GM12878 (cell line): ENCODE measurements around the gene RANBP9. TPM values are rescaled to one million over a fixed set of nuclear protein-coding genes. Genes with fewer than 3 reads are reported as not detected.

Experiments used
- ATAC-seq: fragments of 200-7000 bp; cut with Tn5 transposase; 3 replicates; pipeline ENCODE4 v1.9.1; 2020; ENCODE audit warnings: mild to moderate bottlenecking, moderate library complexity
- BruUV-seq: library from RNA; stranded (reverse); fragments of 400-500 nt; replicated peaks from 2 replicates; lab custom pipeline; 2021; lab: Mats Ljungman, UMichigan
- CTCF ChIA-PET: fragments of 300-600 bp; sonication (Branson Sonifier 250); formaldehyde crosslinking; extraction: SDS; loops from one replicate; lab custom pipeline; 2021; ENCODE audit warnings: inconsistent platforms; lab: Yijun Ruan, JAX
- POLR2A ChIA-PET: fragments of 350-600 bp; formaldehyde crosslinking; extraction: SDS; loops from one replicate; lab custom pipeline; 2021; ENCODE audit warnings: inconsistent platforms; lab: Charles Lee
- RAD21 ChIA-PET: fragments of 300-600 bp; sonication (Branson Sonifier 250); formaldehyde crosslinking; loops from one replicate; lab custom pipeline; 2023; ENCODE audit warnings: antibody characterized with exemption; ENCODE audit not compliant: unreplicated experiment; lab: Charles Lee
- SMC1A ChIA-PET: fragments of 300-600 bp; sonication (Branson Sonifier 250); formaldehyde crosslinking; loops from one replicate; lab custom pipeline; 2023; ENCODE audit not compliant: unreplicated experiment, uncharacterized antibody; lab: Charles Lee
- DNase-seq: peaks from one replicate; pipeline ENCODE4 v3.0.0-alpha.2; 2011; ENCODE audit warnings: low read depth, low spot score
- FAIRE-seq: peaks from 3 replicates; lab custom pipeline; 2011; peaks lifted over from hg19 to GRCh38; lab: Jason Lieb, UNC
- H2AFZ ChIP-seq: 2 replicates; pipeline ENCODE4 v1.6.0; 2011; ENCODE audit warnings: low read depth, low read length, control low read depth; ENCODE audit not compliant: control insufficient read depth
- H3K27ac ChIP-seq: 2 replicates; pipeline ENCODE4 v1.5.1; 2011; ENCODE audit warnings: control low read depth; ENCODE audit not compliant: control insufficient read depth, insufficient read depth
- H3K27me3 ChIP-seq, 2 experiments: replicated peaks in 1 of 2; 2 replicates each; pipeline versions ENCODE4 v1.6.0 to v1.6.1; 2011; ENCODE audit warnings: low read length in 1 of 2; ENCODE audit not compliant: control insufficient read depth in 2 of 2, insufficient read depth in 2 of 2
- H3K36me3 ChIP-seq, 2 experiments: 2 replicates each; pipeline ENCODE4 v1.5.1; 2011; ENCODE audit warnings: low read length in 1 of 2; ENCODE audit not compliant: control insufficient read depth in 2 of 2, insufficient read depth in 2 of 2
- H3K4me1 ChIP-seq: 2 replicates; pipeline ENCODE4 v1.6.1; 2011; ENCODE audit warnings: mild to moderate bottlenecking, low read length, moderate library complexity, mixed read lengths; ENCODE audit not compliant: control insufficient read depth, insufficient read depth
- H3K4me2 ChIP-seq: 2 replicates; pipeline ENCODE4 v1.6.0; 2011; ENCODE audit warnings: control low read depth; ENCODE audit not compliant: control insufficient read depth, insufficient read depth
- H3K4me3 ChIP-seq: fragments of 200-600 bp; sonication (generic); 2 replicates; pipeline ENCODE4 v1.5.1; 2016
- H3K79me2 ChIP-seq: 2 replicates; pipeline ENCODE4 v1.6.0; 2011; ENCODE audit warnings: low read length; ENCODE audit not compliant: control insufficient read depth, insufficient read depth
- H3K9ac ChIP-seq: 2 replicates; pipeline ENCODE4 v1.8.0; 2011; ENCODE audit warnings: low read length, control low read depth, mixed read lengths; ENCODE audit not compliant: control insufficient read depth, insufficient read depth
- H3K9me3 ChIP-seq: replicated peaks from 3 replicates; pipeline ENCODE4 v1.5.1; 2011; ENCODE audit warnings: mild to moderate bottlenecking, low read length; ENCODE audit not compliant: control insufficient read depth, insufficient read depth
- H4K20me1 ChIP-seq: 2 replicates; pipeline ENCODE4 v1.6.0; 2011; ENCODE audit not compliant: control insufficient read depth, insufficient read depth
- ASH2L ChIP-seq: fragments of 300-600, 200-600 bp; sonication (generic); IDR thresholded peaks from 2 replicates; pipeline ENCODE4 v1.6.1; 2017; ENCODE audit warnings: low read depth, mild to moderate bottlenecking, borderline replicate concordance
- CREB1 ChIP-seq: IDR thresholded peaks from 2 replicates; pipeline ENCODE4 v1.6.1; 2012; ENCODE audit warnings: low read depth, mild to moderate bottlenecking, inconsistent platforms
- EP300 ChIP-seq, 2 experiments: fragments of 150-350 bp in 1 of 2; IDR thresholded peaks; 2 replicates each; pipeline ENCODE4 v1.6.1; 2011 to 2012; ENCODE audit warnings: low read depth in 2 of 2, low read length in 2 of 2, borderline replicate concordance in 1 of 2, improper control_type of control experiment in 1 of 2, inconsistent platforms in 1 of 2; ENCODE audit not compliant: control insufficient read depth in 1 of 2
- EZH2 ChIP-seq: IDR thresholded peaks from 2 replicates; pipeline ENCODE4 v1.6.1; 2012; ENCODE audit warnings: low read depth, mild to moderate bottlenecking, control low read depth, inconsistent platforms, low read length, borderline replicate concordance; ENCODE audit not compliant: control insufficient read depth
- FOS ChIP-seq: IDR thresholded peaks from 3 replicates; pipeline ENCODE4 v1.6.1; 2011; ENCODE audit warnings: borderline replicate concordance; ENCODE audit not compliant: insufficient read length; ENCODE audit errors: extremely low read depth
- WGBS: methylation state at CpG from one replicate; pipeline ENCODE4 v1.1.6; 2016; ENCODE audit warnings: low lambda C conversion rate; ENCODE audit not compliant: insufficient replicate concordance, insufficient coverage; ENCODE audit errors: missing lambda C conversion rate; 5-methylcytosine and 5-hydroxymethylcytosine counted together
- in situ Hi-C: fragments of 300-500 bp; cut with MboI; formaldehyde crosslinking; loops from 9 replicates; pipeline ENCODE4 v1.14.3; 2018; ENCODE audit warnings: mixed read lengths
- intact Hi-C: fragments of 100-400 bp; cut with micrococcal nuclease; formaldehyde crosslinking; loops from one replicate; pipeline ENCODE4 v1.14.2; 2022; ENCODE audit not compliant: unreplicated experiment
- polyA plus RNA-seq, 11 experiments: library from polyadenylated mRNA; depleted of rRNA in 4 of 11; unstranded in 6 of 11; stranded (reverse) in 5 of 11; fragments of >200 nt; fragmentation: Nextera tagmentation in 4 of 11; fragmentation: Illumina TruSeq in 1 of 11; extraction: Ambion mirVana in 4 of 11; extraction: Trizol in 1 of 11; gene quantifications; 1 replicate in 1 of 11; 2 replicates in 10 of 11; pipeline versions ENCODE4 v1.2.1 to v1.2.3, GENCODE V29; 2011 to 2016; ENCODE audit warnings: inconsistent platforms in 2 of 11, missing spikeins in 2 of 11, low read depth in 1 of 11
- total RNA-seq, 4 experiments: library from RNA; depleted of rRNA in 3 of 4; stranded (reverse); fragments of >200 nt in 3 of 4; fragmentation: Illumina TruSeq in 1 of 4; extraction: Trizol in 1 of 4; gene quantifications; 2 replicates each; pipeline versions ENCODE4 v1.2.1 to v1.2.3, GENCODE V29; 2013 to 2021
- TF ChIP-seq, protein P1 (sequence below): IDR thresholded peaks from 2 replicates; pipeline ENCODE4 v1.6.1; 2012; ENCODE audit warnings: low read length, inconsistent platforms
- TF ChIP-seq, protein P2 (sequence below): fragments of 150-350 bp; IDR thresholded peaks from 2 replicates; pipeline ENCODE4 v1.6.1; 2016; ENCODE audit warnings: low read depth, low read length
- TF ChIP-seq, protein P3 (sequence below): IDR thresholded peaks from 2 replicates; pipeline ENCODE4 v1.6.1; 2012; ENCODE audit warnings: improper control_type of control experiment, low read depth, low read length; ENCODE audit not compliant: insufficient replicate concordance
- TF ChIP-seq, protein P4 (sequence below): fragments of 150-350 bp; IDR thresholded peaks from 2 replicates; pipeline ENCODE4 v1.6.1; 2014; ENCODE audit warnings: mild to moderate bottlenecking, low read depth, low read length

Gene RANBP9
- total and polyA plus RNA-seq, 10 of the 15 experiments (the other 5 are each of a cell fraction or from before 2014, with no cell fraction given) = 3.7 to 43.1 (median 16.2) TPM

GRCh38 chr6:13678255-13678983, 33.2 kb downstream of the RANBP9 start:
- H3K27ac ChIP-seq = no peak overlapping the region
- ChIA-PET POLR2A (interaction anchor here (1.0 to 1.3 kb wide), 2 partner anchors 17 to 20 kb away, joined by 3 to 4 read pairs; no protein-coding TSS in a partner anchor), CTCF (interaction anchor here (1.2 kb wide), 1 partner anchor 18 kb away, joined by 3 read pairs; no protein-coding TSS in a partner anchor), RAD21 (no interaction called here), SMC1A (interaction anchor here (0.8 to 3.7 kb wide), 5 partner anchors 9 to 26 kb away, joined by 3 to 32 read pairs (median 6); no protein-coding TSS in a partner anchor)
- 97% methylated on average over 4 of the region's 4 CpGs for WGBS
- H3K9ac ChIP-seq = no peak overlapping the region
- ATAC-seq (no peak), FAIRE-seq (no peak), DNase-seq (no peak)
- H3K4me3 ChIP-seq = no peak overlapping the region
- in situ Hi-C loops (no loop called here), intact Hi-C loops (no loop called here)
- H3K36me3 ChIP-seq = peaks cover 0 to 1% of the 10 kb centered on the region in 2 experiments; a peak in 2 of 4 replicates
- BruUV-seq = no TSS peak
- peaks cover 58% of the 10 kb centered on the region for H3K79me2 ChIP-seq
- peaks cover 12% of the 10 kb centered on the region for H3K4me1 ChIP-seq
- H4K20me1 ChIP-seq = no peaks in the 10 kb centered on the region
- H3K4me2 ChIP-seq = no peak overlapping the region
- no peak overlapping the region for H2AFZ ChIP-seq
- no peaks in the 10 kb centered on the region for H3K27me3 ChIP-seq
- peaks cover 2% of the 10 kb centered on the region; the same call in 2 of the 3 replicates for H3K9me3 ChIP-seq
- TF ChIP-seq, protein P1, sequence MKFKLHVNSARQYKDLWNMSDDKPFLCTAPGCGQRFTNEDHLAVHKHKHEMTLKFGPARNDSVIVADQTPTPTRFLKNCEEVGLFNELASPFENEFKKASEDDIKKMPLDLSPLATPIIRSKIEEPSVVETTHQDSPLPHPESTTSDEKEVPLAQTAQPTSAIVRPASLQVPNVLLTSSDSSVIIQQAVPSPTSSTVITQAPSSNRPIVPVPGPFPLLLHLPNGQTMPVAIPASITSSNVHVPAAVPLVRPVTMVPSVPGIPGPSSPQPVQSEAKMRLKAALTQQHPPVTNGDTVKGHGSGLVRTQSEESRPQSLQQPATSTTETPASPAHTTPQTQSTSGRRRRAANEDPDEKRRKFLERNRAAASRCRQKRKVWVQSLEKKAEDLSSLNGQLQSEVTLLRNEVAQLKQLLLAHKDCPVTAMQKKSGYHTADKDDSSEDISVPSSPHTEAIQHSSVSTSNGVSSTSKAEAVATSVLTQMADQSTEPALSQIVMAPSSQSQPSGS = no peak
- TF ChIP-seq CREB1 = no peak
- TF ChIP-seq EZH2 = no peak
- TF ChIP-seq, protein P2, sequence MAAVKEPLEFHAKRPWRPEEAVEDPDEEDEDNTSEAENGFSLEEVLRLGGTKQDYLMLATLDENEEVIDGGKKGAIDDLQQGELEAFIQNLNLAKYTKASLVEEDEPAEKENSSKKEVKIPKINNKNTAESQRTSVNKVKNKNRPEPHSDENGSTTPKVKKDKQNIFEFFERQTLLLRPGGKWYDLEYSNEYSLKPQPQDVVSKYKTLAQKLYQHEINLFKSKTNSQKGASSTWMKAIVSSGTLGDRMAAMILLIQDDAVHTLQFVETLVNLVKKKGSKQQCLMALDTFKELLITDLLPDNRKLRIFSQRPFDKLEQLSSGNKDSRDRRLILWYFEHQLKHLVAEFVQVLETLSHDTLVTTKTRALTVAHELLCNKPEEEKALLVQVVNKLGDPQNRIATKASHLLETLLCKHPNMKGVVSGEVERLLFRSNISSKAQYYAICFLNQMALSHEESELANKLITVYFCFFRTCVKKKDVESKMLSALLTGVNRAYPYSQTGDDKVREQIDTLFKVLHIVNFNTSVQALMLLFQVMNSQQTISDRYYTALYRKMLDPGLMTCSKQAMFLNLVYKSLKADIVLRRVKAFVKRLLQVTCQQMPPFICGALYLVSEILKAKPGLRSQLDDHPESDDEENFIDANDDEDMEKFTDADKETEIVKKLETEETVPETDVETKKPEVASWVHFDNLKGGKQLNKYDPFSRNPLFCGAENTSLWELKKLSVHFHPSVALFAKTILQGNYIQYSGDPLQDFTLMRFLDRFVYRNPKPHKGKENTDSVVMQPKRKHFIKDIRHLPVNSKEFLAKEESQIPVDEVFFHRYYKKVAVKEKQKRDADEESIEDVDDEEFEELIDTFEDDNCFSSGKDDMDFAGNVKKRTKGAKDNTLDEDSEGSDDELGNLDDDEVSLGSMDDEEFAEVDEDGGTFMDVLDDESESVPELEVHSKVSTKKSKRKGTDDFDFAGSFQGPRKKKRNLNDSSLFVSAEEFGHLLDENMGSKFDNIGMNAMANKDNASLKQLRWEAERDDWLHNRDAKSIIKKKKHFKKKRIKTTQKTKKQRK = no peak
- TF ChIP-seq, protein P3, sequence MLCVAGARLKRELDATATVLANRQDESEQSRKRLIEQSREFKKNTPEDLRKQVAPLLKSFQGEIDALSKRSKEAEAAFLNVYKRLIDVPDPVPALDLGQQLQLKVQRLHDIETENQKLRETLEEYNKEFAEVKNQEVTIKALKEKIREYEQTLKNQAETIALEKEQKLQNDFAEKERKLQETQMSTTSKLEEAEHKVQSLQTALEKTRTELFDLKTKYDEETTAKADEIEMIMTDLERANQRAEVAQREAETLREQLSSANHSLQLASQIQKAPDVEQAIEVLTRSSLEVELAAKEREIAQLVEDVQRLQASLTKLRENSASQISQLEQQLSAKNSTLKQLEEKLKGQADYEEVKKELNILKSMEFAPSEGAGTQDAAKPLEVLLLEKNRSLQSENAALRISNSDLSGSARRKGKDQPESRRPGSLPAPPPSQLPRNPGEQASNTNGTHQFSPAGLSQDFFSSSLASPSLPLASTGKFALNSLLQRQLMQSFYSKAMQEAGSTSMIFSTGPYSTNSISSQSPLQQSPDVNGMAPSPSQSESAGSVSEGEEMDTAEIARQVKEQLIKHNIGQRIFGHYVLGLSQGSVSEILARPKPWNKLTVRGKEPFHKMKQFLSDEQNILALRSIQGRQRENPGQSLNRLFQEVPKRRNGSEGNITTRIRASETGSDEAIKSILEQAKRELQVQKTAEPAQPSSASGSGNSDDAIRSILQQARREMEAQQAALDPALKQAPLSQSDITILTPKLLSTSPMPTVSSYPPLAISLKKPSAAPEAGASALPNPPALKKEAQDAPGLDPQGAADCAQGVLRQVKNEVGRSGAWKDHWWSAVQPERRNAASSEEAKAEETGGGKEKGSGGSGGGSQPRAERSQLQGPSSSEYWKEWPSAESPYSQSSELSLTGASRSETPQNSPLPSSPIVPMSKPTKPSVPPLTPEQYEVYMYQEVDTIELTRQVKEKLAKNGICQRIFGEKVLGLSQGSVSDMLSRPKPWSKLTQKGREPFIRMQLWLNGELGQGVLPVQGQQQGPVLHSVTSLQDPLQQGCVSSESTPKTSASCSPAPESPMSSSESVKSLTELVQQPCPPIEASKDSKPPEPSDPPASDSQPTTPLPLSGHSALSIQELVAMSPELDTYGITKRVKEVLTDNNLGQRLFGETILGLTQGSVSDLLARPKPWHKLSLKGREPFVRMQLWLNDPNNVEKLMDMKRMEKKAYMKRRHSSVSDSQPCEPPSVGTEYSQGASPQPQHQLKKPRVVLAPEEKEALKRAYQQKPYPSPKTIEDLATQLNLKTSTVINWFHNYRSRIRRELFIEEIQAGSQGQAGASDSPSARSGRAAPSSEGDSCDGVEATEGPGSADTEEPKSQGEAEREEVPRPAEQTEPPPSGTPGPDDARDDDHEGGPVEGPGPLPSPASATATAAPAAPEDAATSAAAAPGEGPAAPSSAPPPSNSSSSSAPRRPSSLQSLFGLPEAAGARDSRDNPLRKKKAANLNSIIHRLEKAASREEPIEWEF = no peak
- TF ChIP-seq FOS = no peak
- no peak for TF ChIP-seq EP300 (IDR thresholded peaks at IDR 0.05; ENCODE audit: borderline replicate concordance in 1 of 2, control insufficient read depth in 1 of 2, low read depth in 2 of 2, low read length in 2 of 2)
- TF ChIP-seq, protein P4, sequence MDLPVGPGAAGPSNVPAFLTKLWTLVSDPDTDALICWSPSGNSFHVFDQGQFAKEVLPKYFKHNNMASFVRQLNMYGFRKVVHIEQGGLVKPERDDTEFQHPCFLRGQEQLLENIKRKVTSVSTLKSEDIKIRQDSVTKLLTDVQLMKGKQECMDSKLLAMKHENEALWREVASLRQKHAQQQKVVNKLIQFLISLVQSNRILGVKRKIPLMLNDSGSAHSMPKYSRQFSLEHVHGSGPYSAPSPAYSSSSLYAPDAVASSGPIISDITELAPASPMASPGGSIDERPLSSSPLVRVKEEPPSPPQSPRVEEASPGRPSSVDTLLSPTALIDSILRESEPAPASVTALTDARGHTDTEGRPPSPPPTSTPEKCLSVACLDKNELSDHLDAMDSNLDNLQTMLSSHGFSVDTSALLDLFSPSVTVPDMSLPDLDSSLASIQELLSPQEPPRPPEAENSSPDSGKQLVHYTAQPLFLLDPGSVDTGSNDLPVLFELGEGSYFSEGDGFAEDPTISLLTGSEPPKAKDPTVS = no peak
- no peak for TF ChIP-seq ASH2L
